HG02973 (cell line): Measurements from ENCODE around the gene CLIC2.

Source experiments
- ATAC-seq: cut with Tn5 transposase; IDR thresholded peaks from one replicate; pipeline ENCODE4 v1.9.1; 2021; ENCODE audit warnings: moderate library complexity; ENCODE audit not compliant: unreplicated experiment

The CLIC2 gene

GRCh38 chrX:155263854-155264628 lies 70.4 kb downstream of the CLIC2 start, which contains the start of gene RAB39B:
TSS of gene RAB39B (minus strand) at chrX:155264491. CDS start at chrX:155264288, 203 bp downstream.
- ATAC-seq: peak; percentile 94

DNA sequence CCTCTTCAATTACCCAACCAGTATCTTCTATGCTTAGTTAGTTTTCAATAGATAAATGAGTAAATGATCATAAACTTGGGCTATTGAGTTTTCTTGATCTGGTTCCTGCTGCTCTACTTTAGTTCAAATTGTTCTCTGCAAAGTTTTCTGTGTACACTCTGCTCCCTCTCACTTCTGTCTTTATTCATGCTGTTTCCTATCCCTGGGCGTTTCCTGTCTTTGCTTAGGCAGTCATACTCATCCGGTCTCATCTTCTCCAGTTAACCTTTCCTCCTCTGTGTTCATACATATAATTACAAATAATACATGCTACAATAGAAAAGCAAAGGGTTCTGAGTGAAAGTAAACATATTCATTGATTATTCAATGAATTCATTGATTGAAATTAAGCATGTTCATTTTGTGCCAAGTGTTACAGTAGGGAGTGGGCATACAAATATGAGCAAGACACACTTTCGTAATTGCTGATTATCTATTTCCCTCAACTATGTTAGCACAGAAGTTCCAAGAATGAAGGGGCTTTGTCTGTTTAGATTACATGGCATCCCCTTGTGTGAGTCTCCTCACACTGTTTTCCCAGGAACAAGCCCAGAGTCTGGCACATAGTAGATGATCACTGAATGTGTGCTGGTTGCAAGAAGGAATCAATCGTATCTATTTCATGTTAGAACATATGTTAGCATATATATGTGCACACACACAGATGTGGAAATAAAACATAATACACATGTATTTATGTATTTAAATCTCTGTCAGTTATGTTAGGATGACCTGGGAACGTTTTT lies 71.3 kb downstream of the CLIC2 start:
- peak; percentile 43 for ATAC-seq

- ATAC-seq: no peak
Observed at GRCh38 chrX:155259752-155260151, 74.7 kb downstream of the CLIC2 start.

GRCh38 chrX:155251391-155251790 lies 83.0 kb downstream of the CLIC2 start:
- ATAC-seq: no peak

- ATAC-seq: no peak
Observed at GRCh38 chrX:155247497-155247896, 86.9 kb downstream of the CLIC2 start.

DNA sequence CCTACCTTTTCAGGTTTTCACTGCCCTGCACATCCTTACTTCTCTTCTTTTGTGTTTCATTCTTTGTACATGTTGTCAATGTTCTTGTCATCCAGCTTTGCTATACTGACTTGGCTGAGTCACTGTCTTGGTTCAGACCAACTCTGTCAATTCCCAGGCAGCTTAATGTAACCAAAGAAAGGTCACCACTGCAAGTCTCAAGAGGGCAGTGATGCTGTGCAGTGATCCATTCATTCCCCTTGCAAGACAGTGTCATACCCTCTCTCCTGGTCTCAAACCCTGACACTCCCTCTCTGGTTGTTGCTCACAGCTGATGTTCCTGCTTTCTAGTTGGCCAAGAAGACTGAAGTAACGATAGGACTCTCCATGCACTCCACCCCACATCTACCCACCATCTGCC lies 87.7 kb downstream of the CLIC2 start:
- no peak for ATAC-seq

DNA sequence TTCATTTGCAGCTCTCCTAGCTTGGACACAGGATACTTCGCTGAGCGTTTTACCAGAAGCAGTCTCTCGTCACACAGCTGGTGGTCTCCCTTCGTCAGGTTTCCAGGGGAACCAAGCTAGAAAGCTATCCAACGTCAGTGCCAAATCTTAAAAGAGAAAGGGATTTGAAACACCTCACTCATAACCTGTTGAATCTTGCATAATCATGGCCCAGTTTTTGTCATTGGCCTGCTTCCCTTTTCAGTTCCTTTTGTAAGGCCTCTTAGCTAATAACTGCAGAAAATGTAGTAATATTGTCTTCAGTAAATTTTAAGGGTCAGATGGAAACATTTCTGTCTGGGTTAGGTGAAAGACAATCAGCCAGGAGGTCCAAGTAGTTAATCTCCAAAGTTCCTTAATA lies 92.1 kb downstream of the CLIC2 start:
- ATAC-seq: no peak

DNA sequence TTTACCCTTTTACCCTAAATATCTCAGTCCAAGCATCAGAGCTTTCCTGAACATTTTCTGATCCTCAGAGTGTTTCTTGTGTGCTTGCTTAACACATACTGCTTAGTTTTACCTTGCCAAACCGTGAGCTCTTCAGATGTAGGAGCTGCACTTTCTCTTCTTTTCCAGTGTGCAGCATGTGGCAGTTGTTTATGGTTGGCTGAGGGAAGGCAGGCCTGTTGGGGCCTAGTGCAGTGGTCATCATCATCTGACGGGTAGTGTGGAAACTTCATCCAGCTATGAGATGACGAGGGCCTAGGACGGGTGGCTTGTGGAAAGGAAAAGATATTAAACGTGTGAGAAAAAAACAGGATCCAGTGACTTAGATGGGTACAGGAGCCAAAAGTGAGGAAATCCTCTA lies 96.7 kb downstream of the CLIC2 start:
- ATAC-seq: no peak

GRCh38 chrX:155235891-155236290 lies 98.5 kb downstream of the CLIC2 start:
- no peak for ATAC-seq

GRCh38 chrX:155231163-155231562 lies 103.3 kb downstream of the CLIC2 start:
- ATAC-seq: peak; percentile 95
